Islet of Langerhans (tissue), 1 donor: Measurements from ENCODE around the gene ADARB1.

Experiments used
- FAIRE-seq: peaks from one replicate; lab custom pipeline; 2011; peaks lifted over from hg19 to GRCh38; lab: Jason Lieb, UNC

ADARB1 gene

DNA sequence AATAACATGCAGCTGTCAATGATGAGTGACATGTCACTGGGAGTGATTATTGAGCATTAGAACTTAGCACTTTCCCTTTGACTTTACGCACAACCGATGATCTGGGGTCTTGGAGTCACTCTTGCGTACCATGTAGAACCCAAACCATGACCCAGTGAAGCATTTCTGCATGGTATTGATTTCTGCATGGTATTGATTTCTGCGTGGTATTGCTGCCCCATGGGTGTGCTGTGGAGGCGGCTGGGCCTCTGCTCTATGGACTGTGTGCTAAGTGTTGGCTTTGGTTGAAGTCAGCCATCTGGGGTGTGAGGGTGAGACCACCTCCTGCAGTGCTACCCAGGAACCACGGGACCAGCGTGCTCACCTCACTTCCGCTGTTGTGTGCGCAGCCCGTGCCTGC, 98.0 kb downstream of the ADARB1 start:
- no peak for FAIRE-seq

DNA sequence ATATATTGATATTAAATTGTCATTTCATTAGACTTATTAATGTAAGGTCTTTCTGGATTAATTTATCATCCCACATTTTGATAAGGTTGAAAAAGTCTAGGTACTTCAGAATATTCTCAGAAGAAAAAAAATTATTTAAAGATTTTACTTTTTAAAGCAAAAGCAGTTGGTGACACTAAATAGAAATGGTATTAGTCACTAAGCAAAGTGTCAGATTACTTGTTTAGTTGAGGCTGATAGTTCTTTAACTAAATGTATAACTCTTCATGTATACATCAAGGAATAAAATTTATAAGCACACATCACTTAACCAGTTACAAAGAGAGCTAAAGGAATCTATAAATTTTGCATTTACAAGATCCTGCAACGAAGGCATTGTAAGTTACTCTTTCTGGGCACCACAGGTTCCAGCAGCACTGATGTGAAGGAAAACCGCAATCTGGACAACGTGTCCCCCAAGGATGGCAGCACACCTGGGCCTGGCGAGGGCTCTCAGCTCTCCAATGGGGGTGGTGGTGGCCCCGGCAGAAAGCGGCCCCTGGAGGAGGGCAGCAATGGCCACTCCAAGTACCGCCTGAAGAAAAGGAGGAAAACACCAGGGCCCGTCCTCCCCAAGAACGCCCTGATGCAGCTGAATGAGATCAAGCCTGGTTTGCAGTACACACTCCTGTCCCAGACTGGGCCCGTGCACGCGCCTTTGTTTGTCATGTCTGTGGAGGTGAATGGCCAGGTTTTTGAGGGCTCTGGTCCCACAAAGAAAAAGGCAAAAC, 101.1 kb downstream of the ADARB1 start:
- peak; percentile 62 for FAIRE-seq

DNA sequence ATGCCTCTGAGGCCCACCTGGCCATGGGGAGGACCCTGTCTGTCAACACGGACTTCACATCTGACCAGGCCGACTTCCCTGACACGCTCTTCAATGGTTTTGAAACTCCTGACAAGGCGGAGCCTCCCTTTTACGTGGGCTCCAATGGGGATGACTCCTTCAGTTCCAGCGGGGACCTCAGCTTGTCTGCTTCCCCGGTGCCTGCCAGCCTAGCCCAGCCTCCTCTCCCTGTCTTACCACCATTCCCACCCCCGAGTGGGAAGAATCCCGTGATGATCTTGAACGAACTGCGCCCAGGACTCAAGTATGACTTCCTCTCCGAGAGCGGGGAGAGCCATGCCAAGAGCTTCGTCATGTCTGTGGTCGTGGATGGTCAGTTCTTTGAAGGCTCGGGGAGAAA, 101.8 kb downstream of the ADARB1 start:
- FAIRE-seq, result no peak

DNA sequence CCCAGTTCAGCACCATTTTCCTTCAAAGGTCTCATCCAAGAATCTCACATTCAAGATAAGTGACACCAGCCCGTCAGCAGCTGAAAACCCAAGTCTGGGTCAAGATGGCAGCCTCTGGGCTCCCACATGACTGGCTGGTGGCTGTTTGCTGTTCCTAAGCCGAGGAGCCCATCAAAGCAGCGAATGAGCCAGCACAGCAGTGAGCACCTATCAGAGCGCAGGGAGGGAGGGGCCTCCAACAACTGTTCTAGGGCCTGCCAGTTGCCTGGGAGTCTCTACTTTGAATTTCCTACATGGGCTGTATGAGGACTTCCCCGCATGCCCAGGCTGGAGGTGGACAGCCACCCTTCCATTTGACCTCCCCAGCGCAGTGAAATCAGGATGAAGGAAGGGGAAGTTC, 102.7 kb downstream of the ADARB1 start:
- FAIRE-seq, result no peak

DNA sequence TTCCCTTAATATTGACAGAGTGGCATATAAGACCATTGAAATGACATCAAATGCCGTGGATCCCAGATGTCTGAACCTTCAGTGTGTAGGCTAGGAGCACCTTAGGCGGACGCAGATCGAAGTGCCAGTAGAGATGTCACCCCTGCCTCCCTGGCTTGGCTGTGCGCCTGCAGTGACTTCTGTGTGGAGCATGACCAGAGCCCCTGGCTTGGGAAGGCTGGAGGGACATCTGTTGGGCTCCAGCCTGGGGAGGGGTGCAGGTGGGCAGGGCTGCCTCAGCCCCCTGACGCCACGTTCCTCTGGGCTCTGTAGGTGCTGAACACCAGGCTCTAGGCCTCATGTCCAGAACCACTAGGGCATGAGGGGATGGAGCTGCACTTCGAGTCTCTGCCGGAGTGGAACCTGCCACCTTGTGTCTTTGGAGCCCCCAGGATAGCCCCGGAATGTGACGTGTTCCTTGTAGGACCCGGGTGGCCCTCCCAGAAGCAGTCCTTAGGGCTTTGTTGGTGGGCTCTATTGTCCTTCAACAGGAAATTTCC, 103.8 kb downstream of the ADARB1 start:
- no peak for FAIRE-seq

DNA sequence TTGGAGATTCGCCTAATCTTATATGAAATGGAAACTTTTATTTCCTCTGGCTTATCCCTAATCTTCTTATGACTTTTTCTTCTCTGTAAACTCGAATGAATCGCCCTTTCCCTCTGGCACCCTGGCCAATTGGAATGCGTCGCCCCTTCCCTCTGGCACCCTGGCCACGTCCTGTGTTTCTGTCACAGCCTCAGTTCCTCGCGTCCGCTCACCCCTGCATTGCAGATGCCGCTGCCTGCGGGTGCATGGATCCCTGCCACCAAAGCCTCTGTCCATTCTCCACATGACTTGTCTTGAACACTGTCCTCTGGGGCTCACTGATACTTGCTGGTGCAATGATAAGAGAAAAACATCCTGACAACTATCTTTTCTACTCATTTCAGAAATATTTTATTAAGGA, 104.6 kb downstream of the ADARB1 start:
- no peak for FAIRE-seq

DNA sequence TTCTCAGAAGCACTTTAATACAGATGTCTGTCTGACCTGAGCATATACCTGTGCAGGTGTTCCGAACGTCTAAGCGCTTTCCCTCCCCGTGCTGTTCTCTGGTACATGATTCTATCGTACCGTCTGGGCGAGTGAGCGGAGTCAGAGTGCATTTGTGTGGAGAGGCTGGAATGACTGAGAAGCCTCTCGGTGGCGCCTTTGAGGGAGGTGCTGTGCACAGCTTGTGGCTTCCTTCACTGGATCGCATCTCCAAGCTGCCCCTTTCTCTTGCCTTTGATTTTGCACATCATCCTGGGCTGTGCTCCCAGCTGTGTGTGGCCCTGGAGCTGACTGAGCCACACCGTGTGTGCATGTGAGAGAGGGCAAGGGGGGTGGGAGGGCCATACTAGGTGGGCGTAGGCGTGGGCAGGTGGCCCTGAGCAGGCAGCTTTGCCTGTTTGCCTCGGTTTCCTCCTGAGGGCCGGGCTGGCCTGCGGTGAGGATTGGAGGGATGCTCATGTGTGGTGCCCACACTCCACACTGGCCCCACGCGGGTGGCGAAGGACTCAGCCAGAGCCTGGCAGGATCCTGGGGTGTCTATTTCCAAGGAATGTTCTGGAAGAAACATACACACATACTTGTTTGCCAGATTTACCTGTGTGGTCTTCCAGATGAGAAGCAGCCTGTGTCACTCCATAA, 105.3 kb downstream of the ADARB1 start:
- no peak for FAIRE-seq

DNA sequence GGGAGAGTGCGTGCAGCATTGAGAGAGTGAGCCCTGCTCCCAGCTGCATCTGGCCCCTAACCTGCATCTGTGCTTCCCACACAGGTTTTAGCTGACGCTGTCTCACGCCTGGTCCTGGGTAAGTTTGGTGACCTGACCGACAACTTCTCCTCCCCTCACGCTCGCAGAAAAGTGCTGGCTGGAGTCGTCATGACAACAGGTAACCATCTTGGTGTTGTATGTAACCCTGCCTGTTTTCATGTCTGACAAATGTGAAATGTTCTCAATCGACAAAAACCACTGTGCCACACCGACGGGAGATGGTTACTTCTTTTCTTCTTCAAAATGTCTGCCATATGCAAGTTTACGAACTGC, 105.8 kb downstream of the ADARB1 start:
- FAIRE-seq, result no peak

DNA sequence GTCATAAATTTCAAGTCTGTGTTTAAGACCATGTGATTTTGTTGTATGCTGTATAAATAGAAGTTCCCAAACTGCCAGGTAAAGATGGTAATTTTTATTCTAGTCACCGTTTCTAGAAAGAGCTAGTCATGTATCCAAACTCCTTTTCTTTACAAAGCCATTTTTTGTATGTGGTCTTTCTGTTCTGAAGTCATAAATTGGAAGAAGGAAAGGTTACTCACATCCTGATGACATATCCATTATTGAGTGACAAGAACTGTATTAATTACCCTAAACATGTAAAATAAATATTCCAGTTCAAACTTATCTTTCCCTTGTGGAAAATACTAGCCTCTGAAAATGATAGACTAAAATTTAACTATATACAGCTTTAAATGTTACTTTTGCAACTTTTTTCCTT, 108.6 kb downstream of the ADARB1 start:
- FAIRE-seq, result no peak

DNA sequence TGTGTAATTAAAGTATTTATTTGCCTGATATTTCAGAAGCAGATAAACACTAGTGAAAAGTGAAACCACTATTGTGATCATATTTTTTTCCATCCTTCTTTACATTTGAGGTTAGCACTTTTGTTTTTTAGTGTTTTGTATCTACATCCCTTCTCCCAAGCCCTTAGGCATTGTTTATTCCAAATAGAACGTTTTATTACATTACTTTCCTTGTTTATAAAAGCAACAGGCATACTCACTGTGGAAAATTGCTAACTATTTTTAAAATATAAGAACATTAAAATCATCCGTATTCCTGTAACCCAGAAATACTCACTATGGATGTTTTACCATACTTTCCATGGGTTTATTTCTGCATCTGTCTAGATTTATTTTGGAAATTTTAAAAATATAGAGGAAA, 109.5 kb downstream of the ADARB1 start:
- FAIRE-seq, result no peak

DNA sequence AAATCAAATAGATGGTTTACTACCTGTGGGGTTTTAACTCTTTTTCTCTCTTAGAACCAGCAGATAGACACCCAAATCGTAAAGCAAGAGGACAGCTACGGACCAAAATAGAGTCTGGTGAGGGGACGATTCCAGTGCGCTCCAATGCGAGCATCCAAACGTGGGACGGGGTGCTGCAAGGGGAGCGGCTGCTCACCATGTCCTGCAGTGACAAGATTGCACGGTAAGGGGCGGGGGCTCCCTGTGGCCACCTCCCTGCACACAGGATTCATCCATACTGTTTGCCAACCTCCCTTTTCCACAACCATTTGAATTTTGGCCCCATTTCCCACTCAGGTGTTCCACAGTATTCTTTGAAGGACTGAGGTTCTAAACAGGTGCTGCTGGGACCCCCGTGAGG, 110.5 kb downstream of the ADARB1 start:
- no peak for FAIRE-seq

DNA sequence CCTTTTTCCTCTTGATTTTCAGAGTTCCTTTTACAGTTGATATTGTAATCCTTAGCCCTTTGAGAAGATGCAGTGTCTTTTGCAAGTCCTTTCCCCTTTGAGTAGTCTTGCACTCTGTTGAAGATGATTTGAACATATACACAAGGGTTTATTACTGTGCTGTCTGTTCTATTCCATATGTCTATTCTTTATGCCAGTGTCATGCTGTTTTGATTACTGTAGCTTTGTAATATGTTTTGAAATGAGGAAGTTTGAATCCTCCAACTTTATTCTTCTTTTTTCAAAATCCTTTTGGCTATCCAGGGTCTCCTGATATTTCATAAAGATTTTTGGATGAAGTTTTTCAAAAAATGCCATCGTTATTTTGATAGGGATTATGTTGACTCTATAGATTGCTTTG, 112.3 kb downstream of the ADARB1 start:
- no peak for FAIRE-seq

DNA sequence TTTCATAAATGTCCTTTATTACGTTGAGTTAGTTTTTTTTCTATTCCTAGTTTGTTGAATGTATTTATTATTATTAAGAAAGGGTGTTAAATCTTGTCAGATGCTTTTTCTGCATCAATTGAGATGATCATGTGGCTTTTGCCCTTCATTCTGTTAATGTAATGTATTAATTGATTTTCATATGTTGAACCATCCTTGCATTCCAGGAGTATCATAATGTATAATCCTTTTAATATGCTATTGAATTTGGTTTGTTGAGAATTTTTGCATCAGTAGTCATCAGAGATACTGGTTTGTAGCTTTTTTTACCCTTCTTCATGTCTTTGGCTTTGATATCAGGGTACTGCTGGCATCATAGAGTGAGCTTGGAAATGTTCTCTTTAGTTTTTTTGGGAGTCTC, 113.3 kb downstream of the ADARB1 start:
- FAIRE-seq, result no peak

DNA sequence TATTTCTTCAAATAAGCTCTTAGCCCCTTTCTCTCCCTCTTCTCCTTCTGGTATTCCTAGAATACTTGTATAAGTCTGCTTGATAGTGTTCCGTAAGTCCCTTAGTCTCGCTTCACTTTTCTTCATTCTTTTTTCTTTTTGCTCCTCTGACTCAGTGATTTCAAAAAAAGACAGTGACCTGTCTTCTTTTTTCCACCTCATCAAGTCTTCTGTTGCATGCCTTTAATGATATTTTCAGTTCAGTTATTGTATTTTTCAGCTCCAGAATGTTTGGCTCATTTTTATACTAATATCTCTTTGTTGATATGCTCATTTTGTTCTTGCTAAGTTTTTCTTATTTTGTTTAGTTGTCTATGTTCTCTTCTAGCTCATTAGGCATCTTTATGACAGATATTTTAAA, 115.6 kb downstream of the ADARB1 start:
- FAIRE-seq, result no peak

DNA sequence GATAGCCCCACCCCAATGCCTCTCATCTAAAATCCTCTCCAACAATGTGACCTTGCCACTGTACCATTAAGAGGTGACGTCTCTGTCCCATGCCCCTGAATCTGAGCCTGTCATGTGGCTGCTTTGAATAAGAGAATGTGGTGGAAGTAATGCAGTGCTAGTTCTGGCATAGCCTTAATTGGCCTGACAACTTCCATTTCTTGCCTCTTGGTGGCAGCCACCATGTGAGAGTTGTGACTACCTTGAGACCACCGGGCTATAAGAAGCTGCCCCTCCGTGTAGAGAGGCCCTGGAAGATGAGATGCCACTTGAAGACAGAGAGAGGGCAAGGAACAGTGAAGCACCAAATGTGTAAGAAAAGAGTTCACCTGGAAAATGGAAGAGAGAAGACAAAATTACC, 118.0 kb downstream of the ADARB1 start:
- FAIRE-seq, result no peak

DNA sequence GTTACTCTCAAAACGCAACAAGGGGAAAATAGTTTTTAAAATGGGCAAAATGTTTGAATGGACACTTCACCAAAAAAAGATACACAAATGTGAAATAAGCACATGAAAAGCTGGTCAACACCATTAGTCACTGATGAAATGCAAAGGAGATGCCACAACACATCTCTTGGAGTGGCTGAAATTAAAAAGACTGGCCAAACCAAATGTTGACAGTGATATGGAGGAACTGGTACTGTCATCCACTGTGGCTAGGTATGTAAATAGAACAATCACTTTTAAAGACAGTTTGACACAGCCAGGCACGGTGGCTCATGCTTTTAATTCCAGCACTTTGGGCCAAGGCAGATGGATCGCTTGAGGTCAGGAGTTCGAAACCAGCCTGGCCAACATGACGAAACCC, 122.2 kb downstream of the ADARB1 start:
- no peak for FAIRE-seq

DNA sequence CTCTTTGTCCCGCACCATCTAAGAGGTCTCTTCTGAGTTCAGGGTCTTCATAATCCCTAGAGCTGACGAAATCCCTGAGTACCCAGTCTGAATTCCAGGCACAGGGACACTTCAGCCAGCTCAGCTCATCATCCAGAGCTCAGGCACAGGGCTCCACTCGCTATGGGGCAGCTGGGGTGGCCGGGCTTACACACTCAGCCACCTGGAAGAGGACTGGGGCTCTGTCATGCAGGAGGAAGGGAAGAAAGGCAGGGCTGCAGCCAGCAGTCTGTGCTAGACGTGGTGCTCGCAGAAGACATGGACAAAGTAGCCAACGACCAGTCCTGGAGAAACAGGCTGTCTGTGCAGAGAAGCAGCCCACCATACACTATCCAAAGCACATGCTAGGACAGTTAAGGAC, 124.8 kb downstream of the ADARB1 start:
- FAIRE-seq, result no peak

DNA sequence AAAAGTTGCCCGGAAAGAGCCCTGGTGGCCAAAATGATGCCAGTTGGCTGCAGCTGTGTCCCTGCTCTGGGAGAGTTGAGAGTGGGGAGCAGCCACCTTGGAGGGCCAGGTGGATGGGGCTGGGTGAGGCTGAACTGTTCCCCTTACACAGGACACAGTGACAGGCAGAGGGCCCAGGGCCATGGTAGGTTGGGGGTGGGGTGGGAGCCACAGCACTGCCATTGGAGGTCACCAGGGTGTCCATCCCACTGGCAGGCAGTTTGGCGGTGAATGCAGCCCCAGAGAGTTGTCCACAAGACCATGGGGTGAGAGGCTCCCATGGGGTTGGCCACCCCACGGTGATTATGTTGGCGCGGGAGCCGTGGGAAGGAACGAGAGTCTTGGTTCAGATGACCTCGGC, 125.7 kb downstream of the ADARB1 start:
- FAIRE-seq, result no peak

DNA sequence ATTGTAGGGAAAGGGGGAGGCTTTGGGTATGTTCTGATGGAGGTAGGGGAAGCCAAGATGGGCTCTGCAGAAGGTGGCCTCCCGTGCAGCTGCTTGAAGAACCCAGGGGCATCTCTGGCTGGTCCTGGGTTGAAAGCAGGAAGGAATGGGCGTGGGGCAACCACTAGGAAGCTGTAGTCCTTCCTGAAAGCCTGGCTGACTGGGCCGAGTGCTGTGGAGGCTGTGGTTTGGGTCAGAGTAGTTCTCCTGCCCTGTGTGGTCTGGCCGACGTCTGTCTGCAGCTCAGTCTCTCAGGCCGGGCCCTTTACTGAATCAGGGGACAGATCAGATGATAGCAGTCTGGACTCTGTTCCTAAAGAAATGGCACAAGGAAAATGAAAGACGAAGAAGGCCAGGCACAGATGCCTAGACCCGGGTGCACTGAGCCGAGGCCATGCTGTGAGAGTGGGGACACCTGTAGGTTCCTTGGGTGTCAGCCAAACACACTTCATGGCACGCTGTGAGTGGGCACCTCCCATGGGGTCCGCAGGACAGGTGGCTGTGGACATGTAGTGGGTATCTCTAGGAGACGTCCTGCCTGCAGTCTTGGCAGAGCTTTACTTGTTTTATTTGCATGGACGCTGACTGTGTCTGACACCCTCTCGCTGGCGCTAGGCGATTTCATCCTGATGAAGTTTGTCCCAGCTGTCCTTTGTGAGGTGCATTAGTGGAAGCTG, 126.4 kb downstream of the ADARB1 start:
- no peak for FAIRE-seq

DNA sequence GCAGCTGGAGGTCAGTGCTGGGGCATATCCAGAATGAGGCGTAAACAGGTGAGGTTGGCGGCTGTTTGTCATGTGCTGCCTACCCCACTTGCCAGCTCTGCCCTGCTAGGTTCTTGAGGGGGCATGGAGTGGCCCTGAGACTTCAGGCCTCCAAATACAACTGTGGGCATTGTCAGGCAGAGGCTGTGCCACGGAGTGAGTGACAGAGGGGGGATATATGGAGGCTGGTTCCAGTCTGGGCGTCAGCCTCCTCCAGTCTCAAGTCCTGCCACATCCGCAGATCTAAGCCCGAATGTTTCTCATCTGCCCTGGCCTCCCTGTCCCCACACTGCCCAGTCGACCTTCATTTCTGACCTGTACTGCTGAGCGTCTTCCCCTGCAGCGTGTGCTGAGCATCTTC, 128.0 kb downstream of the ADARB1 start:
- FAIRE-seq, result no peak

DNA sequence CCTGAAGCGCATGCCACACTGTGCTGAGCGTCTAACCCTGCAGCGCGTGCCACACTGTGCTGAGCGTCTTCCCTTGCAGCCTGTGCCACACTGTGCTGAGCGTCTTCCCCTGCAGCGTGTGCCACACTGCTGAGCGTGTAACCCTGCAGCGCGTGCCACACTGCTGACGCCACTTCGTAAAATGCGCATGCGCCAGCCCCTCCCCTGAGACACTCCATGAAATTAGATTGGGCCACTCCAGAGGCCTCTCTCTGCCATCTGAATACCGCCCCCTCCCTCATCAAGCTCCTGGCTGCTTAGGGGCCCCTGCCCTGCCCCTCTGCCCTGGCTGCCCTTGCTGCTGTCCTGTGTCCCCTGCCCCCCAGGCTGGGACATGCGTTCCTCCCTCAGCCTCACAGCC, 128.5 kb downstream of the ADARB1 start:
- FAIRE-seq, result no peak

DNA sequence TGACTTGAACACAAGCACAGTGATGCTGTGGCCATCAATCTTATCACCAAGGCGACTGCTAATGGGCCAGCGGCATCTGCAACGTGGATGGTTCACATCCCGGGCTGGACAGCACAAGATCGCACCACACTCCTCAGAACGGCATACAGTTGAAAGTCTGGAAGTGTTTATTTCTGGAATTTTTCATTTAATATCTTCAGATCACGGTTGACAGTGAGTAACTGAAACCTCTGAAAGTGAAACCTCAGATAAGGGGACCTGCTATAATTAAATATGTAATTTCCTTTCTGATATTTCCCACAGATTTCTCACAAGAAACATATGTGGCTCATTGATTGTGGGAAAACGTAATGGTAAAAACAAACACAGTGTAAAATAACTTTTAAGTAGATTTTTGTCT, 129.6 kb downstream of the ADARB1 start:
- no peak for FAIRE-seq

DNA sequence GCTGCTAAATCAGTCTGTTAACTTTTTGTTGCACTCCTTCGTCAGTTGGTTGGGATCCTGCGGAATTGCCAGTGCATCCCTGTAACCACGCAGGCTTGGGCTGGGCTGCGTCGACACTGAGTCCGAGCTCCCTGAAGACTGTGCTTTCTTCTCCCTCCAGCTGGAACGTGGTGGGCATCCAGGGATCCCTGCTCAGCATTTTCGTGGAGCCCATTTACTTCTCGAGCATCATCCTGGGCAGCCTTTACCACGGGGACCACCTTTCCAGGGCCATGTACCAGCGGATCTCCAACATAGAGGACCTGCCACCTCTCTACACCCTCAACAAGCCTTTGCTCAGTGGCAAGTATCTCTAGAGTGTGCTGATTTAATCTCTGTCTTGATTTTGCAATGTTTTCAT, 130.0 kb downstream of the ADARB1 start:
- no peak for FAIRE-seq
